HUES6 (cell line): ENCODE data around the gene NPFFR1.
A peak's percentile ranks its signal among the peaks of the same experiment; 100 is the strongest.

Experiments
- H3K27ac ChIP-seq: 2 replicates; pipeline ENCODE4 v1.7.0; 2013; ENCODE audit warnings: low read depth, mild to moderate bottlenecking, low read length, inconsistent platforms
- H3K27me3 ChIP-seq: 2 replicates; pipeline ENCODE4 v1.6.1; 2013; ENCODE audit warnings: low read length; ENCODE audit not compliant: control insufficient read depth, insufficient read depth
- H3K36me3 ChIP-seq: 2 replicates; pipeline ENCODE4 v1.6.1; 2013; ENCODE audit warnings: low read length; ENCODE audit not compliant: control insufficient read depth, insufficient read depth
- H3K4me1 ChIP-seq: 2 replicates; pipeline ENCODE4 v1.6.1; 2013; ENCODE audit warnings: low read length; ENCODE audit not compliant: control insufficient read depth, insufficient read depth
- H3K4me3 ChIP-seq: 2 replicates; pipeline ENCODE4 v1.5.1; 2013; ENCODE audit warnings: low read depth, low read length
- H3K9ac ChIP-seq: one replicate; pipeline ENCODE4 v1.6.1; 2013; ENCODE audit warnings: mild to moderate bottlenecking, low read length
- H3K9me3 ChIP-seq: 2 replicates; pipeline ENCODE4 v1.6.1; 2013; ENCODE audit warnings: low read depth, low read length; ENCODE audit not compliant: control insufficient read depth, insufficient read depth

The NPFFR1 gene

GRCh38 chr10:70283445-70284399 is at the start of gene NPFFR1:
Gene NPFFR1 (minus strand): TSS chr10:70284004. CDS start chr10:70283676, 328 bp downstream.
- Histone ChIP-seq H3K36me3 (no peaks in the 10 kb centered on the region), H3K4me1 (no peaks in the 10 kb centered on the region), H3K4me3 (peak within 1 kb of the TSS; percentile 50), H3K9ac (no peak within 1 kb of the TSS), H3K27ac (no peak within 1 kb of the TSS), H3K27me3 (peaks cover 72% of the 10 kb centered on the region), H3K9me3 (no peaks in the 10 kb centered on the region)

GRCh38 chr10:70333268-70333667 is 49.5 kb upstream of the NPFFR1 start:
- Histone ChIP-seq H3K4me3 (no peak overlapping the region), H3K27me3 (no peaks in the 10 kb centered on the region), H3K27ac (no peak overlapping the region), H3K36me3 (no peaks in the 10 kb centered on the region; the same call in 1 of the 2 replicates), H3K9ac (no peak overlapping the region), H3K9me3 (peaks cover 3% of the 10 kb centered on the region; the same call in 1 of the 2 replicates), H3K4me1 (peaks cover 8% of the 10 kb centered on the region)

GRCh38 chr10:70331486-70332268 is 47.9 kb upstream of the NPFFR1 start:
- H3K27me3 ChIP-seq: no peaks in the 10 kb centered on the region
- H3K4me3 ChIP-seq: no peak overlapping the region
- no peak overlapping the region for H3K9ac ChIP-seq
- H3K36me3 ChIP-seq: no peaks in the 10 kb centered on the region; the same call in 1 of the 2 replicates
- H3K4me1 ChIP-seq: peaks cover 1% of the 10 kb centered on the region; the same call in 1 of the 2 replicates
- peaks cover 3% of the 10 kb centered on the region; the same call in 1 of the 2 replicates for H3K9me3 ChIP-seq
- H3K27ac ChIP-seq: no peak overlapping the region

- Histone ChIP-seq H3K4me3 (no peak overlapping the region), H3K36me3 (no peaks in the 10 kb centered on the region; the same call in 1 of the 2 replicates), H3K4me1 (no peaks in the 10 kb centered on the region), H3K9me3 (peaks cover 3% of the 10 kb centered on the region; the same call in 1 of the 2 replicates), H3K9ac (no peak overlapping the region), H3K27me3 (no peaks in the 10 kb centered on the region), H3K27ac (no peak overlapping the region)
These were observed 47.3 kb upstream of the NPFFR1 start for GRCh38 chr10:70331160-70331485.

GRCh38 chr10:70330671-70331070 is 46.9 kb upstream of the NPFFR1 start:
- Histone ChIP-seq H3K27ac (no peak overlapping the region), H3K27me3 (no peaks in the 10 kb centered on the region)

GRCh38 chr10:70328967-70329366 is 45.2 kb upstream of the NPFFR1 start:
- no peaks in the 10 kb centered on the region for H3K36me3 ChIP-seq
- no peak overlapping the region for H3K27ac ChIP-seq
- no peak overlapping the region for H3K9ac ChIP-seq
- H3K27me3 ChIP-seq: no peaks in the 10 kb centered on the region
- H3K4me1 ChIP-seq: peaks cover 9% of the 10 kb centered on the region; the same call in 1 of the 2 replicates
- H3K4me3 ChIP-seq: no peak overlapping the region
- peaks cover 3% of the 10 kb centered on the region; the same call in 1 of the 2 replicates for H3K9me3 ChIP-seq

More at GRCh38 chr10:70330671-70331070, 46.9 kb upstream of the NPFFR1 start:
- H3K9me3 ChIP-seq: peaks cover 3% of the 10 kb centered on the region; the same call in 1 of the 2 replicates
- no peak overlapping the region for H3K9ac ChIP-seq
- H3K4me3 ChIP-seq: no peak overlapping the region
- H3K4me1 ChIP-seq: no peaks in the 10 kb centered on the region
- H3K36me3 ChIP-seq: no peaks in the 10 kb centered on the region

GRCh38 chr10:70328018-70328417 is 44.2 kb upstream of the NPFFR1 start:
- Histone ChIP-seq H3K9me3 (no peaks in the 10 kb centered on the region), H3K27ac (no peak overlapping the region), H3K4me1 (peaks cover 9% of the 10 kb centered on the region; the same call in 1 of the 2 replicates)

GRCh38 chr10:70324951-70325781 is 41.4 kb upstream of the NPFFR1 start:
- Histone ChIP-seq H3K4me1 (peaks cover 9% of the 10 kb centered on the region; the same call in 1 of the 2 replicates), H3K9ac (no peak overlapping the region), H3K27ac (no peak overlapping the region), H3K4me3 (no peak overlapping the region), H3K36me3 (peaks cover 9% of the 10 kb centered on the region; the same call in 1 of the 2 replicates), H3K27me3 (no peaks in the 10 kb centered on the region), H3K9me3 (no peaks in the 10 kb centered on the region)

More at GRCh38 chr10:70328018-70328417, 44.2 kb upstream of the NPFFR1 start:
- no peak overlapping the region for H3K9ac ChIP-seq
- H3K4me3 ChIP-seq: no peak overlapping the region
- no peaks in the 10 kb centered on the region for H3K36me3 ChIP-seq
- no peaks in the 10 kb centered on the region for H3K27me3 ChIP-seq

GRCh38 chr10:70324339-70324861 is 40.6 kb upstream of the NPFFR1 start:
- Histone ChIP-seq H3K36me3 (peaks cover 9% of the 10 kb centered on the region; the same call in 1 of the 2 replicates), H3K9ac (peak overlapping the region; percentile 2), H3K27me3 (no peaks in the 10 kb centered on the region), H3K27ac (no peak overlapping the region), H3K4me3 (no peak overlapping the region), H3K9me3 (no peaks in the 10 kb centered on the region), H3K4me1 (peaks cover 9% of the 10 kb centered on the region; the same call in 1 of the 2 replicates)
